Measurements from ENCODE around the gene KMT5C.

KMT5C gene

GRCh38 chr19:55308281-55308680, 31.4 kb upstream of the KMT5C start:
- TF ChIP-seq CTCF (conservative IDR thresholded peaks at IDR 0.05; ENCODE audit: control insufficient read depth, insufficient read depth, low read depth, low read length): no peak

GRCh38 chr19:55309448-55309847, 30.2 kb upstream of the KMT5C start:
- H3K4me3 ChIP-seq (ENCODE audit: control insufficient read depth, low read depth, low read length): no peak overlapping the region
- DNase-seq (ENCODE audit: low read depth): no peak
- no peak for TF ChIP-seq CTCF (conservative IDR thresholded peaks at IDR 0.05; ENCODE audit: control insufficient read depth, insufficient read depth, low read depth, low read length)

More at GRCh38 chr19:55308281-55308680, 31.4 kb upstream of the KMT5C start:
- no peak overlapping the region for H3K4me3 ChIP-seq (ENCODE audit: control insufficient read depth, low read depth, low read length)
- DNase-seq (ENCODE audit: low read depth): no peak

GRCh38 chr19:55310498-55310897, 29.2 kb upstream of the KMT5C start:
- H3K4me3 ChIP-seq (ENCODE audit: control insufficient read depth, low read depth, low read length): no peak overlapping the region
- TF ChIP-seq CTCF (conservative IDR thresholded peaks at IDR 0.05; ENCODE audit: control insufficient read depth, insufficient read depth, low read depth, low read length): no peak
- DNase-seq (ENCODE audit: low read depth): no peak

- no peak for TF ChIP-seq CTCF (conservative IDR thresholded peaks at IDR 0.05; ENCODE audit: control insufficient read depth, insufficient read depth, low read depth, low read length)
- H3K4me3 ChIP-seq (ENCODE audit: control insufficient read depth, low read depth, low read length): no peak overlapping the region
- DNase-seq (ENCODE audit: low read depth): no peak
Measured at GRCh38 chr19:55311397-55311796, 28.3 kb upstream of the KMT5C start.

GRCh38 chr19:55311797-55312196, 27.9 kb upstream of the KMT5C start:
- no peak for TF ChIP-seq CTCF (conservative IDR thresholded peaks at IDR 0.05; ENCODE audit: control insufficient read depth, insufficient read depth, low read depth, low read length)
- no peak for DNase-seq (ENCODE audit: low read depth)
- H3K4me3 ChIP-seq (ENCODE audit: control insufficient read depth, low read depth, low read length): no peak overlapping the region

- no peak for TF ChIP-seq CTCF (conservative IDR thresholded peaks at IDR 0.05; ENCODE audit: control insufficient read depth, insufficient read depth, low read depth, low read length)
- DNase-seq (ENCODE audit: low read depth): no peak
- no peak overlapping the region for H3K4me3 ChIP-seq (ENCODE audit: control insufficient read depth, low read depth, low read length)
Measured at GRCh38 chr19:55312621-55313512, 26.8 kb upstream of the KMT5C start.

All from fibroblast of mammary gland (primary cell).